ENCODE results near the gene CCR3.

CCR3 gene

DNA sequence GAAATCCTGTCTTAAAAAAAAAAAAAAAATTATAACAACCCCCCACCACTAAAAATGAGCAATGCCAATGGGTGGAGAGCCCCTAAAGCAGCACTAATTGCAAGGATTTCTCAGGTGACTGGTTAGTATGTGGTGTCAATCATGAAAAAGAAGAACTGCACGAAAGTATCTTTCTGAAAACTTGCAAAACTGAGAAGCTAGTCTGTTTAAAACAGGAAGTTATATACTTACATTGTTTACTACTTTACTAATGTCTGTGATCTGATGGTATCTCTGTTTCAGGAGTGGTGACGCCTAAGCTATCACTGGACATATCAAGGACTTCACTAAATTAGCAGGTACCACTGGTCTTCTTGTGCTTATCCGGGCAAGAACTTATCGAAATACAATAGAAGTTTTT lies at the start of gene CCR3:
Gene CCR3 (plus strand): TSS at position 341 of the 400 bp plus-strand sequence. CDS start 22,699 bp downstream, outside the sequence.
- no peaks in the 10 kb centered on the region for H3K9me3 ChIP-seq (ENCODE audit: control insufficient read depth in 2 of 2, low read length in 2 of 2)
- H3K27me3 ChIP-seq (ENCODE audit: control insufficient read depth in 2 of 2, insufficient read depth in 2 of 2, low read length in 2 of 2), result no peaks in the 10 kb centered on the region
- no peak within 1 kb of the TSS for H3K9ac ChIP-seq (ENCODE audit: low read depth in 1 of 2, low read length in 2 of 2)
- no peak within 1 kb of the TSS for H3K27ac ChIP-seq (ENCODE audit: low read depth in 2 of 2, low read length in 2 of 2)
- H3K4me3 ChIP-seq (ENCODE audit: low read length in 2 of 2), result no peak within 1 kb of the TSS
- no peaks in the 10 kb centered on the region for H3K4me1 ChIP-seq (ENCODE audit: control insufficient read depth in 2 of 2, insufficient read depth in 2 of 2, low read length in 2 of 2)
- H3K36me3 ChIP-seq (ENCODE audit: control insufficient read depth in 2 of 2, insufficient read depth in 2 of 2, low read length in 2 of 2), result no peaks in the 10 kb centered on the region

DNA sequence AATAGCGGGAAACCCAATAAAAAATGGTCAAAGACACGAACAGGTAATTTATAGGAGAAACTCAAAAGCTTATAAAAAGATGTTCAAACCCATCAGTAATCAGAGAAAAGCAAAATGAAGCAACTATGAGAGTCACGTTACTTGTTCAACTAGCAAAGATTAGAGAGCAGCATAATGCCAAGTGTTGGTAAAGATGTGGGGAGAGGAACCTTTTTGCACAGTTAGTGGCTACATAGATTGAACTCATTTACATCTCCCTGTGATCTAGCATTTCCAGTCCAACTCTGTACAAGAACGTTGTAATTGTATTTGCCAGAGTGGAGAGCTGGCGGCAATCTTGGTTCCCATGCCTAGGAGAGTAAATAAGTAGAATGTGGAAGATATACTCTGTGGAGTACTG lies 49.3 kb upstream of the CCR3 start:
- Histone ChIP-seq H3K4me1 (ENCODE audit: control insufficient read depth in 2 of 2, insufficient read depth in 2 of 2, low read length in 2 of 2) (no peaks in the 10 kb centered on the region), H3K36me3 (ENCODE audit: control insufficient read depth in 2 of 2, insufficient read depth in 2 of 2, low read length in 2 of 2) (no peaks in the 10 kb centered on the region), H3K27ac (ENCODE audit: low read depth in 2 of 2, low read length in 2 of 2) (no peak overlapping the region), H3K4me3 (ENCODE audit: low read length in 2 of 2) (no peak overlapping the region), H3K9ac (ENCODE audit: low read depth in 1 of 2, low read length in 2 of 2) (no peak overlapping the region), H3K9me3 (ENCODE audit: control insufficient read depth in 2 of 2, low read length in 2 of 2) (peaks cover 0 to 4% of the 10 kb centered on the region in 2 donors), H3K27me3 (ENCODE audit: control insufficient read depth in 2 of 2, insufficient read depth in 2 of 2, low read length in 2 of 2) (no peaks in the 10 kb centered on the region)

DNA sequence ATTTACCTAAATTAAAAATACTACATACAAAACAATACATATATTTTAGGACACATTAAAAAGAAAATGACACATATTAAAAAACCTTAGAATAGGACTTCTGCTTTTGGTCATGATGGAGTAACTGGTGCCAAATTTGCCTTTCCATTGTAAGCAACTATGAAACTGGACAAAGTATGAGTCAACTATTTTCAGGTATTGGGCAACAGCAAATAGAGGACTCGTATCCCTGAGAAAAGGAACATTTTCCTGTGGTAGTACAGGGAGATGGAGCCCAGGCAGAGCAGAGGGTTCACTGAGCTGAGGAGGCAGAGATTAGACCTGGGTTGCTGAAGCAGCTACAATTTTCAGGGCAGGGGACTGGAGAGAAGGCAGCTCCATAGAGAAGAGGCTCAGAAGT lies 48.8 kb upstream of the CCR3 start:
- Histone ChIP-seq H3K9ac (ENCODE audit: low read depth in 1 of 2, low read length in 2 of 2) (no peak overlapping the region), H3K36me3 (ENCODE audit: control insufficient read depth in 2 of 2, insufficient read depth in 2 of 2, low read length in 2 of 2) (no peaks in the 10 kb centered on the region), H3K27me3 (ENCODE audit: control insufficient read depth in 2 of 2, insufficient read depth in 2 of 2, low read length in 2 of 2) (no peaks in the 10 kb centered on the region), H3K27ac (ENCODE audit: low read depth in 2 of 2, low read length in 2 of 2) (no peak overlapping the region), H3K4me1 (ENCODE audit: control insufficient read depth in 2 of 2, insufficient read depth in 2 of 2, low read length in 2 of 2) (no peaks in the 10 kb centered on the region), H3K4me3 (ENCODE audit: low read length in 2 of 2) (no peak overlapping the region), H3K9me3 (ENCODE audit: control insufficient read depth in 2 of 2, low read length in 2 of 2) (peaks cover 0 to 4% of the 10 kb centered on the region in 2 donors)

DNA sequence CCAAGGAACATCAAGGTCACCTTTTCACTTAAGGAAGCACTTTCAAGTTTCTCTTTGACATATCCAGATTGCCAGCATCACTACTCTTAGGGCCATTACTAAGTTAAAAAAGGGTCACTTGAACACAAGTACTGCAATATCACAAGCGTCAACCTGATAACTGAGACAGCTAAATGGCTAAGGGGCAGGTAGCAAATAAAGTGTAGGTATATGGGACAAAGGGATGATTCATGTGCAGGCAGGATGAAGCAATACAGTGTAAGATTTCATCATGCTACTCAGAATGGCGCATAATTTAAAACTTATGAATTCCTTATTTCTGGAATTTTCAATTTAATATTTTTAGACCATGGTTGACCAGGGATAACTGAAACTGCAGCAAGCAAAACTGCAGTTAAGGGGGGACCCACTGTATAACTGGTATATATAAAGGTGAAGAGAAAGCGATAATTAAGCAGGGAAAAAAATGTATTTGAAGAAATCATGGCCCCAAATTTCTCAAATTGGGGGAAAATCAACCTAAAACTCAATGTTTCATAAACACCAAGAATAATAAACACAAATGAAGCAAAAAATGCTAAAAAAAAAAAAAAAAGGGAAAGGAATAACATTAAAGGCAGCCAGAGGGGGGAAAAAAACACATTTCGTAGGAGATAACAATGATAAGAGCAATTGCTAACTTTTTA lies 47.2 kb upstream of the CCR3 start:
- H3K36me3 ChIP-seq (ENCODE audit: control insufficient read depth in 2 of 2, insufficient read depth in 2 of 2, low read length in 2 of 2), result no peaks in the 10 kb centered on the region
- H3K27me3 ChIP-seq (ENCODE audit: control insufficient read depth in 2 of 2, insufficient read depth in 2 of 2, low read length in 2 of 2), result no peaks in the 10 kb centered on the region
- no peak overlapping the region for H3K9ac ChIP-seq (ENCODE audit: low read depth in 1 of 2, low read length in 2 of 2)
- peaks cover 0 to 4% of the 10 kb centered on the region in 2 donors for H3K9me3 ChIP-seq (ENCODE audit: control insufficient read depth in 2 of 2, low read length in 2 of 2)
- H3K4me1 ChIP-seq (ENCODE audit: control insufficient read depth in 2 of 2, insufficient read depth in 2 of 2, low read length in 2 of 2), result no peaks in the 10 kb centered on the region
- H3K27ac ChIP-seq (ENCODE audit: low read depth in 2 of 2, low read length in 2 of 2), result no peak overlapping the region
- no peak overlapping the region for H3K4me3 ChIP-seq (ENCODE audit: low read length in 2 of 2)

DNA sequence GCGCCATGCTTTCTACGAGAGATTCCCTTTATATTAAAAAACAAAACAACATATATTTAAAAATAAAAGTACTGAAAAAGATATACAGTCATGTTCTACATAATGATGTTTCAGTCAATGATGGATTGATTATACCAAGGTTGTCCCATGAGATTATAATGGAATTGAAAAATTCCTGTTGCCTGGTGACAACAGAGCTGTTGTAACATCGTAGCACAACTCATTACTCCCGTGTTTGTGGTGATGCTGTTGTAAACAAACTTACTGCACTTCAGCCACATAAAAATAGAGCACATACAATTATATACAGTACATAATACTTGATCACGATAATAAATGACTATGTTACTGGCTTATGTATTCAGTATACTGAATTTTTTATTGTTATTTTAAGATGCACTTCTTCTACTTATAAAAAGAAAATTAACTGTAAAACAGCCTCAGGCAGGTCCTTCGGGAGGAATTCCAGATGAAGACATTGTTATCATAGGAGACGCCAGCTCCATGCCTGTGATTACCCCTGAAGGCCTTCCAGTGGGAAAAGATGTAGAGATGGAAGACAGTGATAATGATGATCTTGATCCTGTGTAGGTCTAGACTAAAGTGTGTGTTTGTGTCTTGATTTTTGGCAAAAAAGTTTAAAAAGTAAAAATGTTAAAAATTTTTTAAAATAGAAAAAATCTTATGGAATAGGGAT lies 45.9 kb upstream of the CCR3 start:
- no peak overlapping the region for H3K9ac ChIP-seq (ENCODE audit: low read depth in 1 of 2, low read length in 2 of 2)
- H3K4me1 ChIP-seq (ENCODE audit: control insufficient read depth in 2 of 2, insufficient read depth in 2 of 2, low read length in 2 of 2), result no peaks in the 10 kb centered on the region
- H3K9me3 ChIP-seq (ENCODE audit: control insufficient read depth in 2 of 2, low read length in 2 of 2), result peaks cover 0 to 4% of the 10 kb centered on the region in 2 donors
- H3K27ac ChIP-seq (ENCODE audit: low read depth in 2 of 2, low read length in 2 of 2), result no peak overlapping the region
- no peaks in the 10 kb centered on the region for H3K36me3 ChIP-seq (ENCODE audit: control insufficient read depth in 2 of 2, insufficient read depth in 2 of 2, low read length in 2 of 2)
- peaks cover 0 to 2% of the 10 kb centered on the region in 2 donors for H3K27me3 ChIP-seq (ENCODE audit: control insufficient read depth in 2 of 2, insufficient read depth in 2 of 2, low read length in 2 of 2)
- H3K4me3 ChIP-seq (ENCODE audit: low read length in 2 of 2), result no peak overlapping the region

DNA sequence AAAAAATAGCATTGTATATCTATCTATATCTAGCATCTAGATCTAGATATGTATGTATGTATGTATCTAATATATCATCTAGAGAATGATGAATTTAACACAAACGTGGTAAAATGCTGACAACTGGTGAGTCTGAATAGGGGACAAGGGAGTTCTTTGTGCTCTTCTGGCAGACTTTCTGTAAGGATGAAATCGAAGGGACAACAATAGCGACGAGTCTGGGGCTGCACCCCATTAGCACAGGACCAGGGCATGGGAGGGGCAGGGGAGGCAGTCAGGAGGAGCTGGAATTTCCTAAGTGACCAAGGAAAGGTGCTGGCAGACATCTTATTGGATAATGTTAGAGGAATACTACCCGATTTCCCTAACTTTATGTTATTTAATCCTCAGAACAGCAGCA lies 42.0 kb upstream of the CCR3 start:
- Histone ChIP-seq H3K9me3 (ENCODE audit: control insufficient read depth in 2 of 2, low read length in 2 of 2) (no peaks in the 10 kb centered on the region), H3K4me1 (ENCODE audit: control insufficient read depth in 2 of 2, insufficient read depth in 2 of 2, low read length in 2 of 2) (no peaks in the 10 kb centered on the region), H3K36me3 (ENCODE audit: control insufficient read depth in 2 of 2, insufficient read depth in 2 of 2, low read length in 2 of 2) (no peaks in the 10 kb centered on the region), H3K27me3 (ENCODE audit: control insufficient read depth in 2 of 2, insufficient read depth in 2 of 2, low read length in 2 of 2) (peaks cover 0 to 2% of the 10 kb centered on the region in 2 donors), H3K27ac (ENCODE audit: low read depth in 2 of 2, low read length in 2 of 2) (no peak overlapping the region), H3K9ac (ENCODE audit: low read depth in 1 of 2, low read length in 2 of 2) (no peak overlapping the region), H3K4me3 (ENCODE audit: low read length in 2 of 2) (no peak overlapping the region)

DNA sequence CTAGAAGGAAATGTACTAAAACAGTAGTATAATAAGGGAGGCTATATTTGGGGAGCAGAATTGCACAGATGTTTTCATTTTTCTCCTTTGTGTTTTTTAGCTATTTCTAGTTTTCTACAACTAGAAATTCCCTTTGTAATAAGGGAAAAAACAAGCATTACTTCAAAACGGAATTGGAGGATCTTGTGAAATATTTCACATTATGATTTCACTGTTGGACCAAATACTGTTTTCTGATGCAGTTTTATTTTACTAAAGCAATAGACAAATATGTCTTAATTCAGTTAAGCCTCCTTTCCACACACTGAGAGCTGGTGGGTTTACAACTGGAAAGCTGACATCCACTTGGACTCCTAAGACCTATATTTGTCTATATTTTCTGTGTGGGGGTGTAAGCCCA lies 41.5 kb upstream of the CCR3 start:
- peaks cover 0 to 2% of the 10 kb centered on the region in 2 donors for H3K27me3 ChIP-seq (ENCODE audit: control insufficient read depth in 2 of 2, insufficient read depth in 2 of 2, low read length in 2 of 2)
- no peak overlapping the region for H3K4me3 ChIP-seq (ENCODE audit: low read length in 2 of 2)
- H3K27ac ChIP-seq (ENCODE audit: low read depth in 2 of 2, low read length in 2 of 2), result no peak overlapping the region
- no peaks in the 10 kb centered on the region for H3K36me3 ChIP-seq (ENCODE audit: control insufficient read depth in 2 of 2, insufficient read depth in 2 of 2, low read length in 2 of 2)
- H3K4me1 ChIP-seq (ENCODE audit: control insufficient read depth in 2 of 2, insufficient read depth in 2 of 2, low read length in 2 of 2), result peaks cover 0 to 2% of the 10 kb centered on the region in 2 donors
- H3K9ac ChIP-seq (ENCODE audit: low read depth in 1 of 2, low read length in 2 of 2), result no peak overlapping the region
- H3K9me3 ChIP-seq (ENCODE audit: control insufficient read depth in 2 of 2, low read length in 2 of 2), result no peaks in the 10 kb centered on the region

DNA sequence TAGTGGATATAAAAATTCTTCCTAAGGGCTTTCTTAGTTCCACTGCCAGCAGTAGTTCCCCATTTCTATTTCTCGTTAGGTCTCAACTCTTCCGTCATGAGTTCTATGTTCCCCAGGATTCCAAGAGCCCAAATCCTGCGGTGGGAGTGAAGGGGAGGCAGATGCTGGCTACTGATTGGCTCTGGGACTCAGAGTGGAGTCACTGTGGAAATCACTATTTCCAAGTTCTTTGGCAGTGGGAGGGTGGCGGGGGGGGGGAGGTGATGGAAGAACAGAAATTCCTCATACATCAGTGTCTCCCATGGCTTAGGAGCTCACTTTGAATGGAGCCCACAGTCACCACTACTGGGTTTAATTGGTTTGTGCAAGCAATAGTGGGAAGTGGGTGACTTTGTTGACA lies 39.7 kb upstream of the CCR3 start:
- Histone ChIP-seq H3K9me3 (ENCODE audit: control insufficient read depth in 2 of 2, low read length in 2 of 2) (no peaks in the 10 kb centered on the region), H3K4me3 (ENCODE audit: low read length in 2 of 2) (no peak overlapping the region), H3K9ac (ENCODE audit: low read depth in 1 of 2, low read length in 2 of 2) (no peak overlapping the region), H3K4me1 (ENCODE audit: control insufficient read depth in 2 of 2, insufficient read depth in 2 of 2, low read length in 2 of 2) (peaks cover 0 to 3% of the 10 kb centered on the region in 2 donors), H3K36me3 (ENCODE audit: control insufficient read depth in 2 of 2, insufficient read depth in 2 of 2, low read length in 2 of 2) (no peaks in the 10 kb centered on the region), H3K27ac (ENCODE audit: low read depth in 2 of 2, low read length in 2 of 2) (no peak overlapping the region), H3K27me3 (ENCODE audit: control insufficient read depth in 2 of 2, insufficient read depth in 2 of 2, low read length in 2 of 2) (peaks cover 0 to 2% of the 10 kb centered on the region in 2 donors)

DNA sequence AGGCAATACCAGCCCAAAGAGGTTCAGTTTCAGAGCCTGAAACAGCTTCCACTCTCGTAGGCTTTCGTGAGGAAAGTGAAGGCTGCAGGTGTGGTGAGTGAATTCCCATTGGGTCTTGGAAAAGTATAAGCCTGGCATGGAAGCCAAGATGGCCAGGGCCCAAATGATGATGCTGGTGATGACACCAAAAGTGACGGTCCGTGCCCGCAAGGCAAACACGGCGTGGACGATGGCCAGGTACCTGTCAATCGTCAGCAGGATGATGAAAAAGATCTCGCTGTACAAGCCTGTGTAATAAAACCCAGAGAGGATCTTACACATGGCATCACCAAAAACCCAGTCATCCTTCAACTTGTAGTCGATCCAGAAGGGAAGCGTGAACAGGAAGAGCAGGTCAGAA lies 38.6 kb upstream of the CCR3 start:
- peaks cover 0 to 4% of the 10 kb centered on the region in 2 donors for H3K4me1 ChIP-seq (ENCODE audit: control insufficient read depth in 2 of 2, insufficient read depth in 2 of 2, low read length in 2 of 2)
- H3K27me3 ChIP-seq (ENCODE audit: control insufficient read depth in 2 of 2, insufficient read depth in 2 of 2, low read length in 2 of 2), result peaks cover 0 to 2% of the 10 kb centered on the region in 2 donors
- H3K9me3 ChIP-seq (ENCODE audit: control insufficient read depth in 2 of 2, low read length in 2 of 2), result no peaks in the 10 kb centered on the region
- H3K9ac ChIP-seq (ENCODE audit: low read depth in 1 of 2, low read length in 2 of 2), result no peak overlapping the region
- H3K36me3 ChIP-seq (ENCODE audit: control insufficient read depth in 2 of 2, insufficient read depth in 2 of 2, low read length in 2 of 2), result no peaks in the 10 kb centered on the region
- no peak overlapping the region for H3K4me3 ChIP-seq (ENCODE audit: low read length in 2 of 2)
- H3K27ac ChIP-seq (ENCODE audit: low read depth in 2 of 2, low read length in 2 of 2), result no peak overlapping the region

DNA sequence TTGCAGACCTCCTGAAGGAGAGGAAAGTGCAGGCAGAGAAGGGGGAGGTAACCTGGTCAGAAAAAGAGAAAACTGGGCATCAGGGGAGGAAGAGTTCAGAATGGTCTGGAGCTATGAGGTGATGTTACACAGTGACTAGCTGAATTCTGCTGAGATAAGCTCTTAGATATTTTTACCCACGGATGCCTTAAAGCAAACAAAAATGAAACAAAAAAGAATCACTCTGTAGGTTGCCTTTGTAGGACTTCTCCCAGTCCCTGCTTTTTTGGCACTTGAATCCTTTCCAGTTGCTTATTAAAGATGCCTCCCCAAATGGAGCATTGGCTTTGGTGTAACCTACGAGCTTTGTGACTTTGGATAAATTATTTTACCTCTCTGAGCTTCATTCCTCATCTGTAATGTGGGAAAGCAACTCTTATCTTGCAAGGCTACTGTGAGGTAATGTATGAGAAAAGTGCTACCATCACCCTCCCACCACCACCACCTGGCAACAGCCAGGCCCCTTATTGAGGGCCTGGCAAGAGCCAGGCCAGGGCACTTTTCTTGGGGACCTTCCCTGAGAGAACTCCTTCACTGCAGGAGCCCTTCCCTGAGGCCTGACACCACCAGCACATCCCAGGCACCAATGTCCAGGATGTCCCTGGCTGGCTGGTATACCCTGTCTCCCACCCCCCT lies 36.8 kb upstream of the CCR3 start:
- Histone ChIP-seq H3K9me3 (ENCODE audit: control insufficient read depth in 2 of 2, low read length in 2 of 2) (no peaks in the 10 kb centered on the region), H3K4me1 (ENCODE audit: control insufficient read depth in 2 of 2, insufficient read depth in 2 of 2, low read length in 2 of 2) (peaks cover 0 to 4% of the 10 kb centered on the region in 2 donors), H3K36me3 (ENCODE audit: control insufficient read depth in 2 of 2, insufficient read depth in 2 of 2, low read length in 2 of 2) (no peaks in the 10 kb centered on the region), H3K27me3 (ENCODE audit: control insufficient read depth in 2 of 2, insufficient read depth in 2 of 2, low read length in 2 of 2) (no peaks in the 10 kb centered on the region), H3K4me3 (ENCODE audit: low read length in 2 of 2) (no peak overlapping the region), H3K27ac (ENCODE audit: low read depth in 2 of 2, low read length in 2 of 2) (no peak overlapping the region), H3K9ac (ENCODE audit: low read depth in 1 of 2, low read length in 2 of 2) (no peak overlapping the region)
